HK-2 (cell line): ENCODE measurements around the gene ANKRD52.
A peak's percentile ranks its signal among the peaks of the same experiment; 100 is the strongest.
"Not testable (repeated sequence)": the region's sequence is repeated elsewhere in the genome, so short reads cannot be mapped to it uniquely, and the experiment has no call there.

Experiments used
- DNase-seq: peaks from one replicate; pipeline ENCODE4 v3.0.0-alpha.2; 2018; ENCODE audit not compliant: unreplicated experiment

ANKRD52 gene

DNA sequence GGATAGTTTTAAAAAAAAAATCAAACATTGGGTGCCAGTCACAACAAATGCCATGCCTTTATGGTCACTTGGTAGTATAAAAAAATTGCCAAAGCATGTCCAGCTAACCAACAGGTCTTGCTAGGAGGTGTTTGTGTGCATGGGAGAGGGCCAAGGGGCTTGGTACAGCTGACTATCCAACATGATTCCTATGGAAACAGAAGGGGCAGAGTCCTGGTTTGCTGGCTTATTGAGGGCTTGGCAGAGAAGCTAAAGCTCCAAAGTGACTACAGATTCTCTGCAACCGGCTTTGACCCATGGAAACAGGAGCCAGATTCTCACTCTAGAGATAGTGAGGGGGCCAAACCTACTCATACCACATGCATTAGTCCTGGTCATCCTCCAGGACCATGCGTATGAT, 14.3 kb upstream of the ANKRD52 start:
- DNase-seq = not testable (repeated sequence)

DNA sequence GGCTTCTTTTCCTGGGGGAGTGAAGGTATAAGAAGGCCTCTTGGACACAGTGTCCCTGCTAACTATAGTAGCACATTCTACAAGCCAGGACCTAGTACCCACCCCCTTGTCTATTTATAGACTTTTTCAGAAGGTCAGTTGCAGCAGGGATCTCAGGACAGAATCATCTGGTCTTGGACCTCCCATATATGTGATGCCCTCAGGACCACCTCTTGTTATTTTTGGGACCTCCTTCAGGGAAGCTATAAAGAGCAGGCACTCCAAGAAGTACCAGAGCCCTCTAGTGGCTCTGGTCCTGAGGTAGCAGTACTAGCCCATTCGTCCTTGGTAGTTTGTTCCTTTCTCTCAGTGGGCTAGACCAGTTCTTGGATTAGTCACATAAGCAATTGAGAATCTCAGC, 12.8 kb upstream of the ANKRD52 start:
- DNase-seq = no peak

DNA sequence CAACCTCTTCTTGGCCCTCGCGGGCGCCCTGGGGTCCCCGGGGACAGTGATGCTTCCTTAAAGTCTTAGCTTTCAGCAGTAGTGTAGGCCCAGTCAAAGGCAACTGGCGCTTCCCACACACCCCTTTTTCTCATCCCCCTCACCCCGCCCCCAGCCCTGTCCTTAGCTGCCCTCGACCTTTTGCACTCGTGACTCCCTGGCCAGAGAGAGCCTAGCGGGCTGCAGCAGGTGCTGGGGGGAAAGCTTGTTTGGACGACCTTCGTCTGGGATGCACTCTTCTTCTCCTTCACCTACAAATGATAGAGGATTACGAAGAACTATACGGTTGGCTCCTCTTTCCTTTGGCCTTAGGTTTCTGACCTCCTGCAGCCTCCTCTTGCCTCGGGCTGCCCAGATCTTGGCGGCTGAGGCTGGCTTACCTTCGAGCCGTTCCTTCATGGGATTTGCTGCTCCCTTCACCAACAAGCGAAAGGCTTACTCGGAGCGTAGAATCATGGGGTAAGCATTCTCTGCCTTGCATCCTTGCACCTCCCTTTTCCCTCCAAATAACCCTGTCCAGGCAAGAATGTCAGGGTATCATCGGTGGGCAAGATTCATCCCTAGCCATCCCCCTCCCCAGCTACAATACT, 9.4 kb upstream of the ANKRD52 start:
- DNase-seq = no peak

DNA sequence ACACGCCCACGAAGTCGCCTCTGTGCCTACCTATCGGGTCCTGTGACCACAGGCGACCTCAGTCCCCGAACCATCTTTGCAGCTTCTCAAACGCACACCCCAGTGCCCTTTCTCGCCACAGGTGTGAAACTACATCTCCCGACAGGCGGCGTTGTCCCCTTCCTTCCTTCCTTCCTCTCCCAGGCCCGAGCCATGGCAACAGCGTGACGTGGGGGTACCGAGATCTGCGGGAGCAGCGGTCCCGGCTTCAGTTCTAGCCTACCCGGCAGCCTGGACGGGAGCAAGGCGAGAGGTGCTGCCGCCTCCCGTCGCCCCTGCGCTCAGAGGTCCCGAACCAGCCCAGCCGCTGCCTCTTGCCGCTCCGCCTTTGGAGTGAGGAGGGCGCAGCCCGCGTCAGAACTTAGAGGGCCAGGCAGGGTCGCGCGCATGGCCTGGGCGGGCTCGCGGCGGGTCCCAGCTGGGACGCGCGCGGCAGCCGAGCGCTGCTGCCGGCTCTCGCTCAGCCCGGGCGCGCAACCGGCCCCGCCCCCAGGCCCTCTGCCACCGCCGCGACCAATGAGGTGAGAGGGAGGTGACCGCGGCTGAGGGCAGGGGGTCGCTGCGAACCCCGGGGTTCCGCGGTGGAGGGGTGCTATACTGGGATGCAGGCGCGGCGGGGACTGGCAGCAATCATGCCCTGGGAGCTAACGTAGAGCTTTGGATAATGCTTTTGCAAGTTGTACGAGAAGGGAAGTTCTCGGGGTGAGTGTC, 8.7 kb upstream of the ANKRD52 start, which contains the start of gene COQ10A:
Gene COQ10A (plus strand): TSS at position 250 of the 750 bp plus-strand sequence. CDS start 177 bp downstream, at position 427.
- peak; percentile 85 for DNase-seq

DNA sequence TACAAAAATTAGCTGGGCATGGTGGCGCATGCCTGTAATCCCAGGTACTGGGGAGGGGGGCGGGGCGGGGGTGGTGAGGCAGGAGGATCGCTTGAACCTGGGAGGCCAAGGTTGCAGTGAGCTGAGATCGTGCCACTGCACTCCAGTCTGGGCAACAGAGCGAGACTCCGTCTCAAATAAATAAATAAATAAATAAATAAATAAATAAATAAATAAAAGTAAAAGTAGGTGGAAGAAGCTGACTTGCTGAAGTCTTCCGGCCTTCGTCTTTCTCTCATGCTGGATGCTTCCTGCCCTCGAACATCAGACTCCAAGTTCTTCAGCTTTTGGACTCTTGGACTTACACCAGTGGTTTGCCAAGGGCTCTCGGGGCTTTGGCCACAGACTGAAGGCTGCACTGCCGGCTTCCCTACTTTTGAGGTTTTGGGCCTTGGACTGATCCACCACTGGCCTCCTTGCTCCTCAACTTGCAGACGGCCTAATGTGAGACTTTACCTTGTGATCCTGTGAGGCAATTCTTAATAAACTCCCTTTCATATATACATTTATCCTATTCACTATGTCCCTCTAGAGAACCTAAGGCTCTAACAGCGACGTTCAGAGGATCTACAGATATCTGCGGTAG, 8.0 kb upstream of the ANKRD52 start:
- not testable (repeated sequence) for DNase-seq

DNA sequence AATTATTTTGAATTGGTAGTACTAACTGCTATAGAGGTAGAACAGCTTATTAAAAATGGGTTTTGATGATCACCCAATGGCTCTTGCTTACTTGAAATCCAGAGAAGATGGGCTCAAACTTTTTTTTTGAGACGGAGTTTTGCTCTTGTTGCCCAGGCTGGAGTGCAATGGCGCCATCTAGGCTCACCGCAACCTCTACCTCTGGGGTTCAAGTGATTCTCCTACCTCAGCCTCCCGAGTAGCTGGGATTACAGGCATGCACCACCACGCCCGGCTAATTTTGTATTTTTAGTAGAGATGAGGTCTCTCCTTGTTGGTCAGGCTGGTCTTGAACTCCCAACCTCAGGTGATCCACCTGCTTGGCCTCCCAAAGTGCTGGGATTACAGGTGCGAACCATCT, 4.8 kb upstream of the ANKRD52 start:
- DNase-seq = not testable (repeated sequence)

DNA sequence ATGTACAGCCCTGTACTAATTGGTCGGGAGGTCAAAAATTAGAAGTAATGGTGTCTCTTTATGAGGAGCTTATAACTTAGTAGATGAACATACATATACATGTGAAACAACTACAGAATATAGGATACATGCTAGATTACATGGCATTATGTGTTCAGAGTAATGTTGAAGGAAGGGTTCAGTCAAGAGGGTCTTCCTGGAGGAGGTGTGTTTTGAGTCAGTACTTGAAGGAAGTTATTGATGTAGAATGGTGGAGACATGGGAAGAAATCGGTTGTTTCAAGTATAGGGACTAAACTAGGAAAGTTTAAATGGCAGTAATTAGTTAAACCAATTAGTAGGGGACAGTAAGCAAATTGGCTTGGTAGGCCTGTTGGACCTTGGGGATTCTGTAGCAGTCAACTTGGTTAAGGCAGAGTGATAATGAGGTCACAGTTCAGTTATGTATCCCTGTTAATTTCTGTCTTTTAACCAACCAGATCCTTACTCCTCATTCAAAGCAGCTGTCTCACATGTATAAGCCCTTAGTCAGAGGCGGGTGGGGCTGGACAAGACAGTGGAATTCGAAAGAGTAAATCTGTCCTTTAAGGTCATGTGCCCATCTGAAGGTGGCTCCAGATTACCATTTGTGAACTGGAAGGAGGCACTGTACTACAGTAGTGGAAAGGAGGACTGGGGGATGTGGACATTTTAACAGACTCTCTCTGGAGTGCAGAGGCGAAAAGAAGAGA, 3.5 kb upstream of the ANKRD52 start:
- peak; percentile 71 for DNase-seq

DNA sequence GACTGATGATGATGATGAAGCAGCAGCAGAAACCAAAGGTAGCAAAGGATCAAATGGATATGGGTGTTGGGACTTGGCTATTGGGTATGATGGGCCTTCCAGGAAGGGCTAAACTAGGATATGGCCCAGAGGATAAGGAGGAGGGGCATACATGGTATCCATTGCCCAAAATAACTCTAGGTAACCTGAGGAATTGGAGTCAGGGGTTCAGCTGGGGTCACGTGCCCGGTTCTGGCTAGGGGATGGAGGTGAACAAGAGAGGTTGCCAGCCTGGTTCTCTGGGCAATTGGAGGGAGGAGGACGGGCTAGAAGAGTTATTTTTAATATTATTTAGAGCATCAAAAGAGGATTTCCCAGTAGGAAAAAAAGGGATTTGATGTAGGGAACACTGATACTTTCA, 2.7 kb upstream of the ANKRD52 start:
- no peak for DNase-seq

DNA sequence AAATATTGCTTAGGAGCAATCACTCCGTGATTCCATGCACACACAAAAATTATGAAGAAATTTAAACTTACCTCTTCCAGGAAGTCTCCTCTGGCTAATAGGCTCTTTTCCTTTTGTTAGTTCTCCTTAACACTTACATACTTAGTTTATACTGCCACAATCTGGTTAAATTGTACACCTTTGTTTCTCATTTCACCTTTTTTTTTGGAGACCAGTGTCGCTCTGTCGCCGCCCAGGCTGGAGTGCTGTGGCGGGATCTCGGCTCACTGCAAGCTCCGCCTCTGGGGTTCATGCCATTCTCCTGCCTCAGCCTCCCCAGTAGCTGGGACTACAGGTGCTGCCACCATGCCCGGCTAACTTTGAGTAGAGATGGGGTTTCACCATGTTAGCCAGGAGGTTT, 2.2 kb upstream of the ANKRD52 start:
- no peak for DNase-seq

DNA sequence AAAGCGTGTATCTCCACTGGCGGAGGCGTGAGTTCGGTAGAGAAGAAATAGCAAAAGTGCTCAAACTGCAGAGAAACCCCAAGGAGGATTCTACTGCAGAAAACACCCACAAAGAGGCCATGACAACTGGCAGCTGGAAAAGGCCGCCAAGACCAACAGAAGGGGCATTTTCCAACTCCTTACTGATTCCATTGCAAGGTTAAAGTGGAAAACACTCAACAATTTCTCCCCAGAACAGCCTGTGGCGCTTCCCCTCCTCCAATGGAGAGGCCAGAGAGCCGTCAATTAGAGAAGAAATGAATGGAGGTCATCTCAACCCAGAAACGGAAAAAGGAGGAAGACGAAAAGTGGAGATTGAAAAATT, 618 bp upstream of the ANKRD52 start:
- no peak for DNase-seq

DNA sequence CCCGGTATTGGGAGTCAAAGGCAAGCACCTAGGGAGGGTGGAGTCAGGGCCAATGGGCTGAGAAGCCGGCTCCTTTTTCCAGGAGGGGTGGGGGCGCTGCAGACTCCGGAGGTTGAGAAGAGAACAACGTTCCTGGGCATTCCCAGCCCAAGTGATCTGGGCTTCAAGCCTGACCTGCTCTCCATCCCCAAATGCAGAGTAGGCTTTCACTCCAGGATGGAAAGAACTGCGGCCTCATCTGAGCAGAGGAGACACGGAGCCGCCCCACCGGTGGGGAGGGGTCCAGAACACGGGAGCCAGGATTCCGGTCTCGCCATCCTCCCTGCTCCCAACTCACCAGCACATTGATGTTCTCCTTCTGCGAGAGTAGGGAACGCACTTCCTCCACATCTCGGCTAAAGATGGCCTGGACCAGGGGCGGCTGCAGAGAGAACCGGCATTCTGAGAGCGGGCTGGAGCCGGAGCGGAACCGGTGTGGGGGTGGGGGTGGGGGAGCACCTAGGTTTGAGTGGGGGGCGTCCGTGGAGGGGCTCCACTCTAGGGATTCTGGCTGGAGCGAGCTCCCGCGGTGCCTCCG, 605 bp downstream of the ANKRD52 start:
- peak; percentile 56 for DNase-seq

DNA sequence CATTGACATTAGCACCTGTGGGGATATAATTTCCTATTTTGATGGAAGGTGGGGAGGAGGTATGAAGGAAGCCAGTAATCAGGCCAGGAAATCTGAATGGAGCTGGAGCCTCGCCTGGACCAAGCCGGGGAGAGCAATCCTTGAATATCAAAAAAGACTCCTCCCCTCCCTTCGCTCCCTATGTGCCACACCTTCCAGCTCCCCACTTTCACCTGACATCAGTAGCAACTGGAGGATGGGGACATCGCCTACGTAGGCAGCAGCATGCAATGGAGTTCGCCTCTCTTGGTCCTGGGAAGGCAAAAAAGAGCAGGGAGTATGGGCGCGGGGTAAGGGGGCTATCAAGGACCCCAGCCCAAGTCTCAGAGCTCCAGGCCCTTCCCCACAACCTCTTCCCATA, 1.1 kb downstream of the ANKRD52 start:
- DNase-seq = no peak

DNA sequence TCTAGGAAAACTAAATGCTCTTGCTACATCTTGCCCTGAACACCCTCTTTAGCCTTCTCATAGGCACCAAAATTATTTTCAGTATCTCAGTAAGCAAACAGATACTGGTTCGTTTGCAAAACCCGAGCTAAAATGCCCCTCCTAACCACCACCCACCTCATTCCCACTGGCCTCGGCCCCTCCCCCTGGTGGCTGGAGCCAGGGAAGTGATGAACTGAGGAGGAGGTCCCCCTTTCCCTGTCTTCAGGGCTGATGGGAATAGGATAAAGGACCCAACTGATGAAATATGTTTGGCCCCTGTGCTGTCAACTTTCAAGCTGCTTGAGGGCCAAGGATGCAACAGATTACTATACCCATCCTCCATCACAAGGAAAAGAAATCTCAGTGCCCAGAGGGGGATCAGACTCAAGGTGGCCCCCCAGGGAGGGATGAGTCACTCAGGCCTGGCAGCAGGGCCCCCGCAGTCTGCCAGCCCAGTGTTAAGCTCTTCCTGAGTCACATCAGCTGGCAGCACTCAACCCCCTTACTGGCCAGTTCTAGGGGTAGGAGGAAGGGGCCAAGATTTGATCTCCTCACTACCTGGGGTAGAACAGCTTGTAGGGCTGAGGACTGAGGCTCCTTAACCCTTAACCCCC, 1.7 kb downstream of the ANKRD52 start:
- no peak for DNase-seq

DNA sequence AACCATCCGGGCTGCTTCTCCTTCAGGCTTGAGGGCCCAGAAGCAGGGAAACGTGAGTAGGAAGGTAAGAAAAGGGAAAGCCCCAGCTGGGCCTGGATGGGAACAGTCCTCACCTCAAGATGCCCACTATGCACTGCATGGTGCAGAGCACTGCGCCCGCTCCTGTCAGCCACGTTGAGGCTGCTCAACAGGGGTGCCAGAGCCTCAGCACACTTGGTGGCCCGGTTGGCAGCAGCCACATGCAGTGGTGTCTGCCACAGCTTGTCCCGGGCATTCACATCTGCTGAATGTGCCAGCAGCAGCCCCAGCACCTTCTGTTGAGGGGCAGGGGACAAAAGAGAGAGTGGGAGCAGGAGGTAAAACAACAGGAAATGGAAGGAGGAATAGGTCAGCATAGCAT, 2.5 kb downstream of the ANKRD52 start:
- DNase-seq = no peak

DNA sequence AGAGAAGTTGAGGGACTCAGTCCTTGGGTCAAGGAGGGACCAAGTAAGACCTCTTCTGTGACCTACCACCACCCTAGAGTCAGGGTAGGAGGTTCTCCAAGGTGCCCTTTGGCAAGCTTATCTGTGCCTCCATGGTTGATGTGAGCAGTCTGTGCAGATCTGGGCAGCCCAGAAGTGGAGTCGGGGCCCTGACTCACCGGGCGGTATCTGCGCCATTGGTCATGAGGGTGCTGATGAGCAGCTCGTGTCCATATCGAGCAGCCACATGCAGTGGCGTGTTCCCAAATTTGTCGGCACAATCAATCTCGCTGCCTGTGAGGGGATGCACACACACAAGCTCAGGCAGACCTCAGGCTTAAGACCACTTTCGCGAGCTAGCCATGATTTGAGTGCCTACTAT, 5.1 kb downstream of the ANKRD52 start:
- DNase-seq = no peak

DNA sequence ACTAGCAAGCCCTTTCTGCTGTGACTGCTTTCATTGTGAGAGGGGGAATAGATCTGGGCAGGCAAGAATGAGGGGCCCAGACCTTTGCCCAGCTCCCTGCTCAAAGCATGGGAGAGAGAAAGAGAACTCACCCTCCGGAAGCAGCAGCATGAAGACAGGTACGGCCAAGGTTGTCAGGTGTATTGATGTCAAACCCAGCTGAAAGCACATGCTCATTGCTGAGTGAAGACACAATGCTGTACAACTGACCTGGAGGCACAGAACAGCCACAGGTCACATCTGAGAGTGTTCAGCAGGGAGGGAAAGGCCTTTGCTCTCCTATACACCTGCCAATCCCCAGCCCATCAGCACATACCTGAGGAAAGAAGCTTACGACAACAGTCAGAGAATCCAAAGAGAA, 5.5 kb downstream of the ANKRD52 start:
- DNase-seq = no peak

DNA sequence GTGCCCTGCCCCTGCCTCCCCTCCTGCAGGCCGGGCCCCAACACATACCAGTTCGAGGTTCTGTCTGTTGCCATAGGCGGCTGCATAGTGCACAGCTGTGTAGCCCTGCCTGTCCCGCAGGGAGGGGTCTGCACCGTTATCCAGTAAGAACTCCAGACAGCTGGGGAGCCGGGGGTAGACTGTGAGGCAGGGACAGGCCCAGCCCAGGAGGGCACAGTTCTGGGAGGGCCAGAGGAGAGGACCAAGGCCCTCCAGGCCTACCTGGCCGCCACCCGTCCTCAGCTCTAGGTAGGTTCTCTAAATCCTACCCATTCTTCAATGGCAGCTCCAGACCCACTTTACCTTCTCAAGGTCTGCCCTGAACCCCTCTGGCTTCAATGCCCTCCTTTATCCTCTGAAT, 9.5 kb downstream of the ANKRD52 start:
- DNase-seq = no peak

DNA sequence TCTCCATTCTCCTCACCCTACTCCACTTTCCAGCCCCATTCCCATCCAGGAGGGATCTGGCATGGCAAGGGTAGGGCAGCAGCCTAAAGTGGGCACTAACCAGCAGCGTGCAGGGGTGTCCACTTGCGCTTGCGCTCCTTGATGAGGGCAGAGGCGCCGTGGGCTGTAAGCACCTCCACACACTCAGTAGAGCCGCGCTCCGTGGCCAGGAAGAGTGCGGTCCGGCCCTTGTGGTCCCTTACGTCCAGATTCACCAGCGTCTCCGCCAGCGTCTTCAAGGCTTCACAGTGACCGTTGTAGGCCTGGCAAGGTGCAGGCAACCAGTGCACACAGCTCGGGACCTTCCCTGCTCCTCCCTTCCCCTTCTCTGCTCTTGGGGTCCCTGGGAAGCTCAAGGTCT, 10.3 kb downstream of the ANKRD52 start:
- DNase-seq = no peak

DNA sequence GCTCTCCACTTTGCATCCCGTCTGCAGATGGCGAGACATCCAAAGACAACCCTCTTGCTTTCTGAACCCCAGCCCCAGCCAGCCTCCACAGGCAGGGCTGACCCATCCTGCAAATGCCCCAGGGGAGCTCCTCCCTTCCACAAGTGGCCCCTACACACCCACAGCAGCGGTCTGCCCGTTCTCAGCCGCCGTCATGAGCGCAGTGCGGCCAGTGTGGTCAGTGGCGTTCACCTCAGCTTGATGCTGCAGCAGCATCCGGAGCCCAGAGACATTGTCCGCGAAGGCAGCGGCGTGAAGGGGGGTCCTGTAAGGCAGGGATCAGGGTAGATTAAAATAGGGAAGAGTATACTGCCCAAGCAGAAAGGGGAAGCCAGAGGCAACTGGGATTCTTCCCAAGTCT, 13.7 kb downstream of the ANKRD52 start:
- no peak for DNase-seq

DNA sequence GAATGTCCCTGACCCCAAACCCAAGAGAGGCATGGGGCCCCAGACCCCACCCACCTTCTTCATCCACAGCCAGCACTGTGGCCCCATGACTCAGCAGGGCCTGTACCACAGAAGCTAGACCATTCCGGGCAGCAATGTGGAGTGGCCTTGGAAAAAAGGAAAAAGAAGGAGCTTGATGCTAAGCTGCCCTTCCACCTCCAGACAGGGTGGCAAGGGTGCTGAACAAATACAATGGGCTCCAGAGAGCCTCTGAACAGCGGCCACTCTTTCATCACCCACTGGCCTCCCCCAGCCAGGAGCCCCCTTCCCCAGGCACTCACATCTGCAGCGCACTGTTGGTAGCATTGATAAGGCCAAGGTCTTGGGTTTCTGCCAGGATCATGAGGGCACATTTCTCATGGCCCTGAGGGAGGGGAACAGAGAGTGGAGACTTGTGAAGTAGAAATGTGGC, 14.4 kb downstream of the ANKRD52 start:
- DNase-seq = no peak

DNA sequence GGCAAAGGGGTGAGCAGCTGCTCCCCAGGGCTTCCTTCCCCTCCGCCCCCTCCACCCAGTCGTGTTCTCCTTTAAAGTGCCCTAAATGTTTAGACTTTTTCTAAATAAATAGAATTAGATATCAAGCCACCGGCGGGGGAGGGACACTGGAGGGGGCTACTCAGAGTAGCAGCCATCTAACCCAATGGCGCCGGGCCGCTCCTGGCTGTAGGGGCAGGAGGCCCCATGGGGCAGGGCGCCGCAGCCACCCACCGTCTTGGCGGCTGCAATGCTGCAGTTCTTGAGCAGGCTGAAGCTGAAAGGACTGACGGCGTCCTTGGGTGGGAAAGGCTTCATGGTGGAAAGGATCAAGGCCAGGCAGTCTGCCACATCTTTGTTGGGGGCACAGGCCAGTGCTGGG, 15.2 kb downstream of the ANKRD52 start:
- DNase-seq = no peak
